ENCODE results near the gene GRM7. TPM values are rescaled to one million over a fixed set of nuclear protein-coding genes. Genes with fewer than 3 reads are reported as not detected.

GRM7 gene
- total RNA-seq, 1 donor from 2014 or later = 0.34 TPM

DNA sequence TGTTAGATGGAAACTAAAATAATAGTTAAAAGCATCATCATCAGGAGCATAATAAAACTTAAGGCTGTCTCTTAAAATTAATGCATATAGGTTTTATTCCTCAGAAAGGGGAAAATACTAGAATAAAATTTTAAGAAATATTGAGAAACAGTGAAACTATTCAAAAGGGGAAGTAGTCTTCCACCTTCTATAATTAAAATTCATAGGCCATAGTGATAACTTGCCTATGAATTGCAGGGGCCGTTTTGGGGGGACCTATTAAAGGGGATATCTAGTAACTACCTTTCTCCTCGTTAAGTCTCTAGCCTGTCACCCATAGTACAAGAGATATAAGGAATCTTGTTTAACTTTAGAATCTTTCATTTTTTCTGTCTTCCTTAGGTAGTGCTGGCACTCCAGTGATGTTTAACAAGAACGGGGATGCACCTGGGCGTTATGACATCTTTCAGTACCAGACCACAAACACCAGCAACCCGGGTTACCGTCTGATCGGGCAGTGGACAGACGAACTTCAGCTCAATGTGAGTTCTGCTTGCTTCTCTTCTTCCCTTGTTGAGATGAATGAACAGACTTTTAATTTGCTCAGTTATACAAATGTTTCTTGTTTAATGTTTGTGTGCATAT, 600.4 kb downstream of the GRM7 start:
- no peaks in the 10 kb centered on the region for H3K9me3 Mint-ChIP-seq (ENCODE audit: low read depth)
- no peak for DNase-seq (ENCODE audit: low spot score, unreplicated experiment)
- no peaks in the 10 kb centered on the region for H3K36me3 Mint-ChIP-seq (ENCODE audit: insufficient read depth)
- H3K27me3 Mint-ChIP-seq = no peaks in the 10 kb centered on the region
- H3K27ac Mint-ChIP-seq = no peak overlapping the region
- TF ChIP-seq CTCF (IDR thresholded peaks at IDR 0.05; ENCODE audit: unreplicated experiment) = no peak
- no peaks in the 10 kb centered on the region for H3K4me1 Mint-ChIP-seq (ENCODE audit: low read depth)
- H3K4me3 Mint-ChIP-seq (ENCODE audit: low read depth) = no peak overlapping the region

- Mint-ChIP-seq H3K4me3 (ENCODE audit: low read depth) (no peak overlapping the region), H3K36me3 (ENCODE audit: insufficient read depth) (no peaks in the 10 kb centered on the region), H3K4me1 (ENCODE audit: low read depth) (peaks cover 2% of the 10 kb centered on the region), H3K27ac (no peak overlapping the region), H3K27me3 (no peaks in the 10 kb centered on the region), H3K9me3 (ENCODE audit: low read depth) (no peaks in the 10 kb centered on the region)
- no peak for DNase-seq (ENCODE audit: low spot score, unreplicated experiment)
- no peak for TF ChIP-seq CTCF (IDR thresholded peaks at IDR 0.05; ENCODE audit: unreplicated experiment)
These were observed 609.0 kb downstream of the GRM7 start for GRCh38 chr3:7469866-7470265.

GRCh38 chr3:7484636-7485035, 623.7 kb downstream of the GRM7 start:
- DNase-seq (ENCODE audit: low spot score, unreplicated experiment) = no peak
- Mint-ChIP-seq H3K27ac (no peak overlapping the region), H3K4me1 (ENCODE audit: low read depth) (no peaks in the 10 kb centered on the region), H3K27me3 (no peaks in the 10 kb centered on the region), H3K4me3 (ENCODE audit: low read depth) (no peak overlapping the region), H3K9me3 (ENCODE audit: low read depth) (peaks cover 3% of the 10 kb centered on the region), H3K36me3 (ENCODE audit: insufficient read depth) (no peaks in the 10 kb centered on the region)
- no peak for TF ChIP-seq CTCF (IDR thresholded peaks at IDR 0.05; ENCODE audit: unreplicated experiment)

DNA sequence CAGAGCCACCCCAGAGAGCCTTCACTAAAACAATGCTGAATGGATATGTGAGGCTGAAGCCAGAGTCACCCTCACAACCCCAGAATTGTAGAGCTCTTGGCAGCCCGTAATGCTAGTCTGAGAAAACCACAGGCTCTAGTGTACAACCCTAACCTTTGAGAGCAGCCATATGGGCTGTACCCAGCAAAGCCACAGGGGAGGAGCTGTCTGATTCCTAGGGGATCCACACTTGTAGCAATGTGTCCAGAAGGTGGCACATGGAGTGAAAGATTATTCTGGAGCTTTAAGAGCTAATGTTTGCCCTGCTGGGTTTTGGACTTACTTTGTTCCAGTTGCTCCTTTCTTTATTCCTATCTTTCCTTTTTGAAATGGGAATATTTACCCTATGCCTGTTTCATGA, 626.8 kb downstream of the GRM7 start:
- no peaks in the 10 kb centered on the region for H3K36me3 Mint-ChIP-seq (ENCODE audit: insufficient read depth)
- TF ChIP-seq CTCF (IDR thresholded peaks at IDR 0.05; ENCODE audit: unreplicated experiment) = no peak
- peaks cover 3% of the 10 kb centered on the region for H3K9me3 Mint-ChIP-seq (ENCODE audit: low read depth)
- no peak overlapping the region for H3K27ac Mint-ChIP-seq
- no peaks in the 10 kb centered on the region for H3K27me3 Mint-ChIP-seq
- no peaks in the 10 kb centered on the region for H3K4me1 Mint-ChIP-seq (ENCODE audit: low read depth)
- H3K4me3 Mint-ChIP-seq (ENCODE audit: low read depth) = no peak overlapping the region
- no peak for DNase-seq (ENCODE audit: low spot score, unreplicated experiment)

DNA sequence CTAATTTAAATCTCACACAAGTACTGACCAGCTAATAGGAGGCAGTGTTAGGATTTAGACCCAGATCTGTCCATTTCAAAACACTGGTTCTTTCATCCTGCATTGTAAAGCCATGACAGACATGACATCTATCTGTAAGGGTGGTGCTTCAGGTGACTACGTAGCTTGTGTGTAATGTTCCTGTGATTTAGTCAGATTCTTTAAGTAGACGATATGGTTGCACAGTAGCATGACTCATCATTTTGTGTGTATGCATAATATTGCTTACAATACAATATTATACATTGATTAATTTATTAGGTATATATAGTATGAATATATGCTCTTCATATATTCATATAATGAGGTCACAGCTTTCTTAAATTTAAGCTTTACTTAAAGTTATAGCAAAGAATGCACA, 628.5 kb downstream of the GRM7 start:
- no peak overlapping the region for H3K27ac Mint-ChIP-seq
- H3K27me3 Mint-ChIP-seq = no peaks in the 10 kb centered on the region
- H3K4me1 Mint-ChIP-seq (ENCODE audit: low read depth) = no peaks in the 10 kb centered on the region
- H3K4me3 Mint-ChIP-seq (ENCODE audit: low read depth) = no peak overlapping the region
- no peaks in the 10 kb centered on the region for H3K36me3 Mint-ChIP-seq (ENCODE audit: insufficient read depth)
- no peak for DNase-seq (ENCODE audit: low spot score, unreplicated experiment)
- no peak for TF ChIP-seq CTCF (IDR thresholded peaks at IDR 0.05; ENCODE audit: unreplicated experiment)
- peaks cover 11% of the 10 kb centered on the region for H3K9me3 Mint-ChIP-seq (ENCODE audit: low read depth)

Data from progenitor cell of endocrine pancreas (in vitro differentiated cells).